Lower leg skin (tissue), 3 donors: ENCODE results near the gene EDN1.

Experiments
- CTCF ChIP-seq, 3 donors: fragments of 450-650 bp; IDR thresholded peaks; one replicate each; pipeline ENCODE4 v1.5.1; 2016; ENCODE audit warnings: antibody characterized with exemption in 3 of 3, mild to moderate bottlenecking in 3 of 3, moderate library complexity in 2 of 3
- POLR2A ChIP-seq, 2 donors: fragments of 450-650 bp; IDR thresholded peaks; one replicate each; pipeline ENCODE4 v1.6.1; 2016 to 2017; ENCODE audit warnings: antibody characterized with exemption in 2 of 2, mild to moderate bottlenecking in 1 of 2, moderate library complexity in 1 of 2

GRCh38 chr6:12328701-12329100, 38.5 kb downstream of the EDN1 start:
- TF ChIP-seq CTCF (IDR thresholded peaks at IDR 0.05) (no peak), POLR2A (IDR thresholded peaks at IDR 0.05) (no peak)
